Mesodermal cell (in vitro differentiated cells): Measurements from ENCODE around the gene LAMB4.

Experiments
- H3K27ac ChIP-seq: 2 replicates; pipeline ENCODE4 v1.7.0; 2013; ENCODE audit warnings: mild to moderate bottlenecking, low read depth, low read length, moderate library complexity; ENCODE audit not compliant: severe bottlenecking
- H3K36me3 ChIP-seq: 2 replicates; pipeline ENCODE4 v1.7.1; 2013; ENCODE audit warnings: mild to moderate bottlenecking, low read length, moderate library complexity; ENCODE audit not compliant: control insufficient read depth, insufficient read depth
- H3K4me1 ChIP-seq: one replicate; pipeline ENCODE4 v1.7.1; 2013; ENCODE audit warnings: mild to moderate bottlenecking, low read length; ENCODE audit not compliant: insufficient read depth, control insufficient read depth, poor library complexity, severe bottlenecking
- H3K4me3 ChIP-seq: 2 replicates; pipeline ENCODE4 v1.7.0; 2013; ENCODE audit warnings: low read length, control low read depth, mild to moderate bottlenecking; ENCODE audit not compliant: insufficient read depth, poor library complexity, severe bottlenecking; ENCODE audit errors: extremely low read depth
- H3K9me3 ChIP-seq: 2 replicates; pipeline ENCODE4 v1.7.1; 2013; ENCODE audit warnings: mild to moderate bottlenecking, low read length, moderate library complexity; ENCODE audit not compliant: control insufficient read depth
- WGBS, 2 experiments: methylation state at CpG; one replicate each; pipeline ENCODE4 v1.1.5; 2013; ENCODE audit warnings: missing lambda C conversion rate in 2 of 2; ENCODE audit not compliant: insufficient coverage in 2 of 2; 5-methylcytosine and 5-hydroxymethylcytosine counted together

Gene LAMB4

GRCh38 chr7:107980671-107981190 is 149.4 kb downstream of the LAMB4 start:
- Histone ChIP-seq H3K36me3 (peaks cover 91% of the 10 kb centered on the region), H3K27ac (no peak overlapping the region)

DNA sequence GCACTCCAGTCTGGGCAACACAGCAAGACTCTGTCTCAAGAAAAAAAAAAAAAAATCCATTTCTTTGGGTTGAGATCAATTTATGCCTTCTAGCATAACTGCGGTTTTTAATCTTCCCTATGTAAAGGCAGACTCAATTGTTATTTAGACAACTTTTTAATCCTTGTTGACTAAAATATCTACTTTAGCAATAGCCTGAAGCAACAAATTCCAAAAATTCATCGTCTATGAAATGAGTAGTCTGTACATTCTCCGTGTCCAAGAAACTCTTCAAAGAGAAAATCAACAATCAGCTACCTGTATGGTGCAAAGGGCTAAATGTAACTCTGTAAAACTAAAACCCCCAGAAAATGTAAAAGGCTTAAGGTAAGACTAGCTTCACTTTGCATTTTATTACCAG is 150.0 kb downstream of the LAMB4 start:
- H3K36me3 ChIP-seq = peaks cover 92% of the 10 kb centered on the region
- no peaks in the 10 kb centered on the region for H3K9me3 ChIP-seq
- 100% methylated on average over 1 of the region's 3 CpGs; no CpG with 5 or more reads in 1 of the 2 experiments for WGBS, 2 experiments
- no peak overlapping the region for H3K4me3 ChIP-seq
- H3K4me1 ChIP-seq = no peaks in the 10 kb centered on the region
- no peak overlapping the region for H3K27ac ChIP-seq

More at GRCh38 chr7:107980671-107981190, 149.4 kb downstream of the LAMB4 start:
- WGBS, 2 experiments = 97 to 100% methylated on average over 7 of the region's 8 CpGs
- Histone ChIP-seq H3K9me3 (no peaks in the 10 kb centered on the region), H3K4me1 (no peaks in the 10 kb centered on the region), H3K4me3 (no peak overlapping the region)

DNA sequence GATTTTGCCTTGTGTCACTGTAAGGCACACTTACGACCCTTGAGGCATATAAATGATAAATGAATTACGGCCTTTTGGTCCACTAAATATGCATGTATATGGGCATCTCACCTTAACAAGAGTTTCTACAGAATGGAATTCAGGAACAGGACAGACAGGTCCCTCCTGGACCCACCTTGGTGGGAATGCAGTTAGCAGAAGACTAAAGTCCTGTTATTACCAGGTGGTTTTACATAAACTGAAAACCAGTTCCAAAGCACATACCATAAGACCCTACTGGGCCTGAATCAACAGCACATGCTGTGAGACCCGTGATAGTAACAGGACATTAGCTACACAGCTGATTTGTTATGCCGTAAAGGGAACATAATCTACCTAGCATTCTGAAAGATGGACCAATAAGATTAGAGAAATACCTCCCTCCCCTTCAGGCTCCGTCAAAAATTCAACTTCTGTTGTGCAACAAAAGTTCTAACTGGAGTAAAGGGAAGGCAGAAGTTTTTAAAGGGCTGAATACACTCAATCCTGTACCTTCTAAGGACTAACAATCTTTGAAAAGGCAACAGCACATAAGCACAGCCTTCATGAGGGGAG is 151.2 kb downstream of the LAMB4 start:
- Histone ChIP-seq H3K9me3 (no peaks in the 10 kb centered on the region), H3K4me3 (no peak overlapping the region), H3K27ac (no peak overlapping the region), H3K4me1 (no peaks in the 10 kb centered on the region), H3K36me3 (peaks cover 94% of the 10 kb centered on the region)
- WGBS, 2 experiments = 100% methylated on average over 2 of the region's 5 CpGs

- WGBS, 2 experiments = 100% methylated on average over 1 of the region's 4 CpGs; no CpG with 5 or more reads in 1 of the 2 experiments
- Histone ChIP-seq H3K4me3 (no peak overlapping the region), H3K4me1 (no peaks in the 10 kb centered on the region), H3K36me3 (peaks cover 95% of the 10 kb centered on the region), H3K27ac (no peak overlapping the region), H3K9me3 (no peaks in the 10 kb centered on the region)
Measured at GRCh38 chr7:107977048-107977447, 153.1 kb downstream of the LAMB4 start.

GRCh38 chr7:107976620-107977019 is 153.5 kb downstream of the LAMB4 start:
- Histone ChIP-seq H3K4me1 (no peaks in the 10 kb centered on the region), H3K36me3 (peaks cover 96% of the 10 kb centered on the region), H3K9me3 (no peaks in the 10 kb centered on the region), H3K27ac (no peak overlapping the region), H3K4me3 (no peak overlapping the region)
- WGBS, 2 experiments = 100% methylated on average over 1 of the region's 1 CpG

DNA sequence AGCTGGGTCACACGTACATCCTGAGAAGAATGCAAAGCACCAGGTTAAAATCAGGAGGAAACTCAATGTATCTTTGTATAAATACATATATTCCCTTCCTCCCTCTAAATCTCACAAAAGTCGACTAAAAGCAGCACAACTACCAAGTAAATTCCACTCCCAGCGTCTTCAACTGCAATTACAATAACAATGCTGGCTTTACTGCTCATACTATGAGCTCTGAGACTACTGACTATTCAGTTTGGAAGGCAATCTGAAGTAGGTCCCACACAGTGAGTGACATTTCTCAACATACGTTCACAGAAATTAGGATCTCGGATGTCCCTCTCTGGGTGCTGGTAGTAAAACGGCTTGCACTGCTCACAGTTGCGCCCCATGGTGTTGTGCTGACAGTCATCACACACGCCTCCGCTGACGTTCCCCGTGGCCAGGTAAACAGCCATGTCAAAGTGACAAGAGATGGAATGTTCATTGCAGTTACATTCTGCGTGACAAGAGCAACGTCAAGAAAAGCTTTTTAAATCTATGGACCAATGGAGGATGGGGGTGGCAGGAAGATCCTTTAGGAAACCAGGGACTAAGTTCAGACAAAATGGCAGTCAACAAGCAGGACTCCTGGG is 154.7 kb downstream of the LAMB4 start:
- no peaks in the 10 kb centered on the region for H3K4me1 ChIP-seq
- no peaks in the 10 kb centered on the region for H3K9me3 ChIP-seq
- no peak overlapping the region for H3K4me3 ChIP-seq
- 89 to 91% methylated on average over 12 of the region's 13 CpGs for WGBS, 2 experiments
- H3K27ac ChIP-seq = no peak overlapping the region
- H3K36me3 ChIP-seq = peaks cover 96% of the 10 kb centered on the region

DNA sequence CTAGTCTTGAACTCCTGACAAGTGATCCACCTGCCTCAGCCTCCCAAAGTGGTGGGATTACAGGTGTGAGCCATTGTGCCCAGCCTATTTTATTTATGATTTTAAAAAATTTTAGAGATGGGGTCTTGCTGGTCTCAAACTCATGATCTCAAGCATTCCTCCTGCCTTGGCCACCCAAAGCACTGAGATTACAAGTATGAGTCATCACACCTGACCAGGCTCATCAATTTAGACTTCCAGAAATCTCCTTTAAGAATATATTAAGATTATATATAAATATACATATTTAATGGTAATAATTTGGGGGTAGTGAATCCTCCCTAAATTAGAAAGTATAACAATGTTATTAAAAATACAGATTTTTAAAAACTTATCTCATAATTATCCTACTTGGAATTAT is 156.3 kb downstream of the LAMB4 start:
- Histone ChIP-seq H3K36me3 (peaks cover 96% of the 10 kb centered on the region), H3K9me3 (no peaks in the 10 kb centered on the region), H3K4me1 (no peaks in the 10 kb centered on the region), H3K4me3 (no peak overlapping the region), H3K27ac (no peak overlapping the region)
